ENCODE measurements around the gene TMPRSS15.

DNA sequence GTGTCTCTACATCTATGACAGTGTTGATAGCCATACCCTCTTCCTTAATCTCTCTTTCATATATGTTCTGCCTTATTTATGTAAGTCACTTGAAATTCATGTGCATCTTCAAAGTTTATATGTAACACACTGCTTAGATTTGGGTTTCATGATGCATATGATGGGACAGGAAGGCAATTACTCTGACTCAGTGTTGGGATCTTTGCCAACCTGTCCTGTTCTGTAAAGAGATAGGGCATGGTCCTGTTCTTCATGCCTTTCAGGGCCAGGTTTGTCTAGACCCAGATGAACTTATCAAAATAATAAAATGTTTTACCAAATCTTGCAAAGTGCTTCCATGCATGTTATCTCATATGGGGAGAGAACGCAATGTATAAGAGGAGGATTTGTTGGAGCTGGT, 69.5 kb downstream of the TMPRSS15 start:
- TF ChIP-seq TAF1 (IDR thresholded peaks at IDR 0.05; ENCODE audit: borderline replicate concordance, insufficient read depth, low read length) (no peak), POLR2AphosphoS5 (IDR thresholded peaks at IDR 0.05; ENCODE audit: low read depth, low read length) (no peak)

Measured in PFSK-1 (cell line).